BE2C (cell line): ENCODE measurements around the gene MKS1.

Source experiments
- DNase-seq: peaks from one replicate; pipeline ENCODE4 v3.0.0-alpha.2; 2020
- H3K27me3 ChIP-seq: fragments of 250-450 bp; sonication (Bioruptor Pico); 2 replicates; pipeline ENCODE4 v1.5.1; 2020; ENCODE audit warnings: mild to moderate bottlenecking
- H3K36me3 ChIP-seq: fragments of 250-450 bp; sonication (Bioruptor Pico); 2 replicates; pipeline ENCODE4 v1.5.1; 2020; ENCODE audit warnings: mild to moderate bottlenecking
- H3K4me1 ChIP-seq: fragments of 250-450 bp; sonication (Bioruptor Pico); 2 replicates; pipeline ENCODE4 v1.5.1; 2020
- H3K4me3 ChIP-seq: 2 replicates; pipeline ENCODE4 v1.5.1; 2011; ENCODE audit warnings: low read depth, low read length
- H3K9me3 ChIP-seq: fragments of 250-450 bp; sonication (Bioruptor Pico); 2 replicates; pipeline ENCODE4 v1.5.1; 2020
- TF ChIP-seq, protein P1 (sequence below): IDR thresholded peaks from 2 replicates; pipeline ENCODE4 v1.5.1; 2012; ENCODE audit warnings: mild to moderate bottlenecking, low read depth, low read length

Gene MKS1

DNA sequence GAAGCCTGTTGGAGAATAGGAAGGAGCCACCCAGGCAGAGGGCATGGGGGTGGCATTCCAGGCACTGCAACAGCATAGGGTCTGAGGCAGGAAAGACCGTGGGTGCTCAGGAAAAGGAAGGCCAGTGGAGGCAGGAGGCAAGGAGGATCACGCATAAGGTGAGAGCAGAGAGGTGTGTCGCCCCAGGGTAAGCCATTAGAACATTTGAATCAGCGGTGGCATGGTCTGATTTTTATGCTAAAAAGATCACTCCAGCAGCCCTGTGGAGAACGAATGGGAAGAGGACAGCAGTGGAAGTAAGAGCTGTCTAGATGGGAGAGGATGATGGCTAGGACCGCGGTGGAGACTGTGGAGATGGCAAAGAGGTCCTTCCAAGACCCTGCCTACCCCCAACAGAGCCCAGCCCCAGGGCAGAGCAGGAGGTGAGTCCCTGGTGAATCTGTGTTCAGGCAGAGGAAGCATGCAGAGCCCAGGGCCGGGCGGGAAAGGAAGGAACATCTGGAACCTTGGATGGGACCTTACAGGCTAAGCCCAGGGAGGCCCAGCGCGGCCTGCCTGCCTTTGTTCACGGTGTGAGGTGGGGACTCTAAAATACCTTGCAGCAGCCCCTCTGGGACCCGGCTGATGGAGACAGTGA is 27.2 kb upstream of the MKS1 start:
- Histone ChIP-seq H3K36me3 (no peaks in the 10 kb centered on the region), H3K9me3 (peaks cover 4% of the 10 kb centered on the region; the same call in 1 of the 2 replicates), H3K4me1 (no peaks in the 10 kb centered on the region), H3K4me3 (no peak overlapping the region), H3K27me3 (peaks cover 74% of the 10 kb centered on the region)
- TF ChIP-seq, protein P1, sequence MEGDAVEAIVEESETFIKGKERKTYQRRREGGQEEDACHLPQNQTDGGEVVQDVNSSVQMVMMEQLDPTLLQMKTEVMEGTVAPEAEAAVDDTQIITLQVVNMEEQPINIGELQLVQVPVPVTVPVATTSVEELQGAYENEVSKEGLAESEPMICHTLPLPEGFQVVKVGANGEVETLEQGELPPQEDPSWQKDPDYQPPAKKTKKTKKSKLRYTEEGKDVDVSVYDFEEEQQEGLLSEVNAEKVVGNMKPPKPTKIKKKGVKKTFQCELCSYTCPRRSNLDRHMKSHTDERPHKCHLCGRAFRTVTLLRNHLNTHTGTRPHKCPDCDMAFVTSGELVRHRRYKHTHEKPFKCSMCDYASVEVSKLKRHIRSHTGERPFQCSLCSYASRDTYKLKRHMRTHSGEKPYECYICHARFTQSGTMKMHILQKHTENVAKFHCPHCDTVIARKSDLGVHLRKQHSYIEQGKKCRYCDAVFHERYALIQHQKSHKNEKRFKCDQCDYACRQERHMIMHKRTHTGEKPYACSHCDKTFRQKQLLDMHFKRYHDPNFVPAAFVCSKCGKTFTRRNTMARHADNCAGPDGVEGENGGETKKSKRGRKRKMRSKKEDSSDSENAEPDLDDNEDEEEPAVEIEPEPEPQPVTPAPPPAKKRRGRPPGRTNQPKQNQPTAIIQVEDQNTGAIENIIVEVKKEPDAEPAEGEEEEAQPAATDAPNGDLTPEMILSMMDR = no peak
- DNase-seq = no peak

DNA sequence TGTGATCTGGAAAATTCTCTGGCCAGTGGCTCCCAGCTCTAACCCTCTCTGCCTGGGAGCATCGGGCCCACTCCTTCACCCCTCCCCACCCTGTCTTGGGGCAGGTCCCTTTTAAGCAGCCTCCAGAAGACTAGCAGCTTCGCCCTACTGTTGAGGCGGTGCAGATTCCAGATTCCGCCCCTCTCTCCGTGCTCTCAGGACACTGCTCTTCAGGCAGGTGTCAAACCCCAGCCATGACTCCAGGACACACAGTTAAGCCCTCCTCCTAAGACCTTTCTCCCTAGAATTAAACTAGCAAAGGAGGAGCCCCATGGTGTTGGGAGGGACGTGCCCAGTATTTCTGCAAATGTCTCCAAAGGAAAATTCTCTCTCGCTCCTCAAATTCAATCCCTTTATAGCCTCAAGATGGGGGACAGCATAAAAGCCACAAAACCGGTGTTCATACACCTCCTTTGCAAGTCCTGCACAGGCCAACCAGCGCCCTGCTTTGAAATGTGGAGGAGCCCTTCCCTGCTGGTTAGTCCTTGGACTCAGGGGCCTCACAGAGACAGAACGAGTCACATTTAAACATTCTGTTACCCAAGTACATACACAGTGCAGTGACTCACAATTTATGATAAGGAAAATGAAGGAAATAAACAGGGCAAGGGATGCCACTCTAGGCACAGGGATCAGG is 26.5 kb upstream of the MKS1 start:
- Histone ChIP-seq H3K4me1 (no peaks in the 10 kb centered on the region), H3K27me3 (peaks cover 78% of the 10 kb centered on the region), H3K36me3 (no peaks in the 10 kb centered on the region), H3K4me3 (no peak overlapping the region), H3K9me3 (peaks cover 4% of the 10 kb centered on the region; the same call in 1 of the 2 replicates)
- no peak for DNase-seq
- TF ChIP-seq, protein P1 = no peak

DNA sequence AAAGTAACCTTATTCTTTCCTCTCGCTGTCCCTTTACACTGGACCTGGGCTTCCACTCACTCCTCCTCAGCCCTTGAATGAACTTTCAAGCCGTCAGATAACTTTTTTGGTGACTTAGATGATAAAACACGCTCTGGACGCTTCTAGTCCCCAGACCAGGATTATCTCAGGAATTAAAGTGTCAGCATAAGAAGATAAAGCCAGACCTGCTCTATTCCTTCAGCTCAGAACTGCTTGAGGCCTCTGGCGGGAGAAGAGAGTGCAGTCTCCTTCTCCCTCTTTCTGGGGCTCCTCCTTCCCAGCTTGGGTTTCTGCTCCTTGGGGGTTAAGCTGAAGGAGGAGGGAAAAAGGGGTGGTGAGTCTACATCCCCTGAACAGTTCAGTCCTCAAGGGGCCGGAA is 25.9 kb upstream of the MKS1 start:
- Histone ChIP-seq H3K36me3 (no peaks in the 10 kb centered on the region), H3K9me3 (no peaks in the 10 kb centered on the region; the same call in 1 of the 2 replicates), H3K4me3 (no peak overlapping the region), H3K27me3 (peaks cover 78% of the 10 kb centered on the region), H3K4me1 (no peaks in the 10 kb centered on the region)
- TF ChIP-seq, protein P1 = no peak
- no peak for DNase-seq

DNA sequence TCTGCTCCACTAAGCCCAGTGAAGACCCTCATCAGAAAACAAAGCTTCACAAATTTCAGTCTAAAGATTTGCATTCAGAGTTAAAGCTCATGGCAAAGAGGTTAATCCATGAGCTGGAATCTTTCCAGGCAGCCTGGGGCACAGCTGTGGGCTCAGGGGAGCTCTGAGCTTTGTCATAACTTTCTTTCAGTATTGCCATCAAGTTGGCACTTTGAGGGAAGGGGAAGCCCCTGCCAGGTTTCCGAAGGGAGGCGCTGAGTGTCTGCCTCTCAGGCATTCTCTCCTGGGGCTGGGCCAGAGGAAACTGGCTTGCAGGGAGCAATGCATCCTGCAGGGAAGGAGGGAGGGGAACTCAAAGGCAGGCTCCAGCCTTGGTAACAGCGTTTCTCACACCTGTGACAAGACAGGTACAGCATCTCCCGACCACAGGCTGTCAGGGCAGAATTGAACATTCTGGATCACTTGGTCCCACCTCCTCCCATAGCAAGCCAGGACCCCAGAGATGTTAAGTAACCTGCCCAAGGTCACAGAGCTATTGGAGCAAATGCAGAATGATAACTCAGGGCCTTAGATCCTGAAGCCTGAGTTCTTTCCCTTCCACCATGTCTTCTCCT is 23.2 kb upstream of the MKS1 start:
- H3K27me3 ChIP-seq = peaks cover 89% of the 10 kb centered on the region
- no peaks in the 10 kb centered on the region for H3K36me3 ChIP-seq
- TF ChIP-seq, protein P1 = no peak
- H3K9me3 ChIP-seq = no peaks in the 10 kb centered on the region
- no peak for DNase-seq
- H3K4me3 ChIP-seq = no peak overlapping the region
- H3K4me1 ChIP-seq = no peaks in the 10 kb centered on the region

DNA sequence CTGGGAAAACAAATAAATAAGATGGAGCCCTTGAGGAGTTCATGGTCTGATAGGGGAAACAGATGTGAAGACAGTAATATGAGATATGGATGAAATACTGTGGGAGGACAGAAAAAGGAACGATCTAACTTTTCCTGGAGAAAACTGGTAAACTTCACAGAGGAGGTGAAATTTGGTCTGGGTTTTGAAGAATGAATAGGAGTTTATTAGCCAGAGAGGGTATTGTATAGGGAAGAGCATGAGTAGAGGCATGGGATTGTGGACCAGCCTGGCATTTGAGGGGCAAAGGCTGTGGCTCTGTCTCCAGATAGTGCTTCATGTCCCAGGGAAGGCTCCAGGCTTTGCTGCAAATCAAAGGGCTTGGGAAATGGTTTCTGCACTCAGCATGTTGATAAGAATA is 20.9 kb upstream of the MKS1 start:
- H3K9me3 ChIP-seq = no peaks in the 10 kb centered on the region
- H3K4me1 ChIP-seq = no peaks in the 10 kb centered on the region
- TF ChIP-seq, protein P1 = no peak
- no peak for DNase-seq
- no peaks in the 10 kb centered on the region for H3K36me3 ChIP-seq
- no peak overlapping the region for H3K4me3 ChIP-seq
- H3K27me3 ChIP-seq = peaks cover 98% of the 10 kb centered on the region
